GM23338 (cell line): Measurements from ENCODE around the gene CAPS.

Source experiments
- EZH2 ChIP-seq: fragments of 200-600 bp; sonication (generic); IDR thresholded peaks from one replicate; pipeline ENCODE4 v1.8.0; 2017; ENCODE audit warnings: antibody characterized with exemption, mild to moderate bottlenecking, low read depth; ENCODE audit not compliant: unreplicated experiment
- POLR2AphosphoS5 ChIP-seq: IDR thresholded peaks from 2 replicates; pipeline ENCODE4 v1.6.1; 2016; ENCODE audit warnings: antibody characterized with exemption, low read depth
- TF ChIP-seq, protein P1 (sequence below), 2 experiments: fragments of 200-600 bp in 1 of 2; sonication (generic) in 1 of 2; conservative IDR thresholded peaks; 2 replicates each; pipeline versions ENCODE4 v1.5.1 to v1.6.1; 2016 to 2017; ENCODE audit warnings: antibody characterized with exemption in 2 of 2, low read depth in 2 of 2, mild to moderate bottlenecking in 2 of 2, moderate library complexity in 1 of 2
- TF ChIP-seq, protein P2 (sequence below): IDR thresholded peaks from one replicate; pipeline ENCODE4 v1.6.1; 2018; ENCODE audit warnings: antibody characterized with exemption; ENCODE audit not compliant: unreplicated experiment
- TF ChIP-seq, protein P3 (sequence below): IDR thresholded peaks from 2 replicates; pipeline ENCODE4 v1.6.1; 2016; ENCODE audit warnings: antibody characterized with exemption

DNA sequence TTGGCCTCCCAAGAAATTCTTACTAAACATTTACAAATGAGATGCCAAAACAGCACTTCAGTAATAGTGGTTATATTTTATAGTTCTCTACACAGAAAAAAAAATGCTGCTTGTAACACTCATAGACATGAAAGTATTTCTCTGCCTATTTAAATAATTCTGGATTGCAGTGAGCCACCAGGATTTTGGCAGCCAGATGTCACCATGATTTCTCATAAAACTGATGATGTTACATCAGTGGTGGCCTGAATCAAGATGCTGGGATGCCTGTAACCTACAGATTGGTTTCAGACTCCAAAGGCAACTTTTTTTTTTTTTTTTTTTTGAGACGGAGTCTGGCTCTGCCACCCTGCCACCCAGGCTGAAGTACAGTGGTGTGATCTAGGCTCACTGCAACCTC is 2.7 kb upstream of the CAPS start:
- TF ChIP-seq, protein P1, sequence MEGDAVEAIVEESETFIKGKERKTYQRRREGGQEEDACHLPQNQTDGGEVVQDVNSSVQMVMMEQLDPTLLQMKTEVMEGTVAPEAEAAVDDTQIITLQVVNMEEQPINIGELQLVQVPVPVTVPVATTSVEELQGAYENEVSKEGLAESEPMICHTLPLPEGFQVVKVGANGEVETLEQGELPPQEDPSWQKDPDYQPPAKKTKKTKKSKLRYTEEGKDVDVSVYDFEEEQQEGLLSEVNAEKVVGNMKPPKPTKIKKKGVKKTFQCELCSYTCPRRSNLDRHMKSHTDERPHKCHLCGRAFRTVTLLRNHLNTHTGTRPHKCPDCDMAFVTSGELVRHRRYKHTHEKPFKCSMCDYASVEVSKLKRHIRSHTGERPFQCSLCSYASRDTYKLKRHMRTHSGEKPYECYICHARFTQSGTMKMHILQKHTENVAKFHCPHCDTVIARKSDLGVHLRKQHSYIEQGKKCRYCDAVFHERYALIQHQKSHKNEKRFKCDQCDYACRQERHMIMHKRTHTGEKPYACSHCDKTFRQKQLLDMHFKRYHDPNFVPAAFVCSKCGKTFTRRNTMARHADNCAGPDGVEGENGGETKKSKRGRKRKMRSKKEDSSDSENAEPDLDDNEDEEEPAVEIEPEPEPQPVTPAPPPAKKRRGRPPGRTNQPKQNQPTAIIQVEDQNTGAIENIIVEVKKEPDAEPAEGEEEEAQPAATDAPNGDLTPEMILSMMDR (conservative IDR thresholded peaks at IDR 0.05; ENCODE audit: low read depth in 2 of 2), result no peak
- TF ChIP-seq EZH2 (no peak), POLR2AphosphoS5 (no peak)
- TF ChIP-seq, protein P2, sequence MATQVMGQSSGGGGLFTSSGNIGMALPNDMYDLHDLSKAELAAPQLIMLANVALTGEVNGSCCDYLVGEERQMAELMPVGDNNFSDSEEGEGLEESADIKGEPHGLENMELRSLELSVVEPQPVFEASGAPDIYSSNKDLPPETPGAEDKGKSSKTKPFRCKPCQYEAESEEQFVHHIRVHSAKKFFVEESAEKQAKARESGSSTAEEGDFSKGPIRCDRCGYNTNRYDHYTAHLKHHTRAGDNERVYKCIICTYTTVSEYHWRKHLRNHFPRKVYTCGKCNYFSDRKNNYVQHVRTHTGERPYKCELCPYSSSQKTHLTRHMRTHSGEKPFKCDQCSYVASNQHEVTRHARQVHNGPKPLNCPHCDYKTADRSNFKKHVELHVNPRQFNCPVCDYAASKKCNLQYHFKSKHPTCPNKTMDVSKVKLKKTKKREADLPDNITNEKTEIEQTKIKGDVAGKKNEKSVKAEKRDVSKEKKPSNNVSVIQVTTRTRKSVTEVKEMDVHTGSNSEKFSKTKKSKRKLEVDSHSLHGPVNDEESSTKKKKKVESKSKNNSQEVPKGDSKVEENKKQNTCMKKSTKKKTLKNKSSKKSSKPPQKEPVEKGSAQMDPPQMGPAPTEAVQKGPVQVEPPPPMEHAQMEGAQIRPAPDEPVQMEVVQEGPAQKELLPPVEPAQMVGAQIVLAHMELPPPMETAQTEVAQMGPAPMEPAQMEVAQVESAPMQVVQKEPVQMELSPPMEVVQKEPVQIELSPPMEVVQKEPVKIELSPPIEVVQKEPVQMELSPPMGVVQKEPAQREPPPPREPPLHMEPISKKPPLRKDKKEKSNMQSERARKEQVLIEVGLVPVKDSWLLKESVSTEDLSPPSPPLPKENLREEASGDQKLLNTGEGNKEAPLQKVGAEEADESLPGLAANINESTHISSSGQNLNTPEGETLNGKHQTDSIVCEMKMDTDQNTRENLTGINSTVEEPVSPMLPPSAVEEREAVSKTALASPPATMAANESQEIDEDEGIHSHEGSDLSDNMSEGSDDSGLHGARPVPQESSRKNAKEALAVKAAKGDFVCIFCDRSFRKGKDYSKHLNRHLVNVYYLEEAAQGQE, result no peak
- TF ChIP-seq, protein P3, sequence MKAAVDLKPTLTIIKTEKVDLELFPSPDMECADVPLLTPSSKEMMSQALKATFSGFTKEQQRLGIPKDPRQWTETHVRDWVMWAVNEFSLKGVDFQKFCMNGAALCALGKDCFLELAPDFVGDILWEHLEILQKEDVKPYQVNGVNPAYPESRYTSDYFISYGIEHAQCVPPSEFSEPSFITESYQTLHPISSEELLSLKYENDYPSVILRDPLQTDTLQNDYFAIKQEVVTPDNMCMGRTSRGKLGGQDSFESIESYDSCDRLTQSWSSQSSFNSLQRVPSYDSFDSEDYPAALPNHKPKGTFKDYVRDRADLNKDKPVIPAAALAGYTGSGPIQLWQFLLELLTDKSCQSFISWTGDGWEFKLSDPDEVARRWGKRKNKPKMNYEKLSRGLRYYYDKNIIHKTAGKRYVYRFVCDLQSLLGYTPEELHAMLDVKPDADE, result no peak
